COLO668 (cell line): Measurements from ENCODE around the gene EXOC3.

Experiments used
- DNase-seq: peaks from one replicate; lab custom pipeline; 2025; ENCODE audit not compliant: unreplicated experiment; lab: John Stamatoyannopoulos, UW

EXOC3 gene

DNA sequence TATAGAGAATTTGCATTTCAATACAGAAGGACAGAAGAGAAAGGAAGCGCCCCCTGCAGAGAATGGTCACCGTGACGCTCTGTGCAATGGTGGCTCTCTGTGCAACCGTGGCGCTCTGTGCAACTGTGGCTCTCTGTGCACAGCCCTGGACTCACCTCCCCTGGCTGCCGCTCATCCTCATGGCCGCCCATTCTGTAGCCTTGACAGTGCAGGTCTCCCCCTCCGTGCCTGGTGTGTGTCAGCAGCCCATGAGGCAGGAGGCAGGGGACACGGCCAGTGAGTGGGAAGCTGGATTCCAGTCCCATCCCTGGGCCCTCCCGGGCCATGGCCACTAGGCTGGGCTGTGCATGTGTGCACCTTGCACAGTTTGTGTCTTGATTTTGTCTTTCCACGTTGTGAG, 12.0 kb downstream of the EXOC3 start:
- no peak for DNase-seq

DNA sequence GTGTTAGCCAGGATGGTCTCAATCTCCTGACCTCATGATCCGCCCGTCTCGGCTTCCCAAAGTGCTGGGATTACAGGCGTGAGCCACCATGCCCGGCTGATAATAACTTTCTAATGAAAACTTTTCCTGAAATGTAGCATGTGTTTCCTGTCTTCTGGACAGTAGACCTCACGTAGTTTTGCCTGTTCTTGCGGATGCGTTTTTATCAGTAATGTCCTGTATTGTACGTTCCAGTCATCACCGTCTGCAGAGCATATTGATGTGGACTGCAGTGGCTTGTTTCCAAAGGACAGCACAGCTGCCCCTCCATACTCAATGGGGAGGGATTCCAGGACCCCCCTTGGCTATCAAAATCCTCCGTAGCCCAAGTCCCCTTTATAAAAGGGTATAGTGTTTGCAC, 12.8 kb downstream of the EXOC3 start:
- DNase-seq: no peak

GRCh38 chr5:456351-457194, 13.6 kb downstream of the EXOC3 start:
- DNase-seq: peak; percentile 61

DNA sequence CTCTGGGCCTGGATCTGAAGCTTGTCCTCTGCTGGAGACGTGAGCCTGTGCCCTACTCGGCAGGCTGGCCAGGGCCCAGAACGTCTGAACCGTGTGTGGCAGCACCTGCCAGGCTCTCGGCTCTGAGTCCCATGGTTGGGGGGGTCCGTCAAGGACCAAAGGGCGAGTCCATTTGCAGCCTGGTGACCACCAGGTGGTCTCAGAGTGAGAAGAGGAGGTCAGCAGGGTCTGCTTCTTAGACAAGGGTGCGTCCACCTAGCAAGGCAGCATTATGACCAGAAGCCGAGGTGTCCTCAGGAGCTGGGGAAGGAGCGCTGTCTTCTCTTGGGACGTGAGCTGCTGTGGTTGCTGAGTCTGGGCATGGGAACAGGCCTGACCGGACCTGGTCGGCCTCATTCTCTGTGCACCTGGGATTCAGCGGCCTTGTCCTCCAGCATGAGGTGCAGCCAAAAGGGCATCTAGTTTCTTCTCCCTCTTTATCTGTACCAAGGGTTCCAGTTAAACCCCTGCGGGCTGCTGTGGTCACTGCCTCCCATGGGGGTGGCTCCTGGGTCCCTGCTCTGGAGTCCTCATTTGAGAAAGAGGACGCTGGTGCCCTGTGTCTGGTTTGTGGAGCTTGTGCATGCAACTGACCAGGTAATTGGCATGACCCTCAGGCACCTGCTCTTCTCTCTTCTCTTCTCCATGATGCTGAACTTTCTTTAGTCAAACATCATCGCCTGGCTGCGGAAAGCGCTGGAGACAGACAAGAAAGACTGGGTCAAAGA, 14.4 kb downstream of the EXOC3 start:
- no peak for DNase-seq

- no peak for DNase-seq
These were observed 15.8 kb downstream of the EXOC3 start for GRCh38 chr5:458547-459353.

DNA sequence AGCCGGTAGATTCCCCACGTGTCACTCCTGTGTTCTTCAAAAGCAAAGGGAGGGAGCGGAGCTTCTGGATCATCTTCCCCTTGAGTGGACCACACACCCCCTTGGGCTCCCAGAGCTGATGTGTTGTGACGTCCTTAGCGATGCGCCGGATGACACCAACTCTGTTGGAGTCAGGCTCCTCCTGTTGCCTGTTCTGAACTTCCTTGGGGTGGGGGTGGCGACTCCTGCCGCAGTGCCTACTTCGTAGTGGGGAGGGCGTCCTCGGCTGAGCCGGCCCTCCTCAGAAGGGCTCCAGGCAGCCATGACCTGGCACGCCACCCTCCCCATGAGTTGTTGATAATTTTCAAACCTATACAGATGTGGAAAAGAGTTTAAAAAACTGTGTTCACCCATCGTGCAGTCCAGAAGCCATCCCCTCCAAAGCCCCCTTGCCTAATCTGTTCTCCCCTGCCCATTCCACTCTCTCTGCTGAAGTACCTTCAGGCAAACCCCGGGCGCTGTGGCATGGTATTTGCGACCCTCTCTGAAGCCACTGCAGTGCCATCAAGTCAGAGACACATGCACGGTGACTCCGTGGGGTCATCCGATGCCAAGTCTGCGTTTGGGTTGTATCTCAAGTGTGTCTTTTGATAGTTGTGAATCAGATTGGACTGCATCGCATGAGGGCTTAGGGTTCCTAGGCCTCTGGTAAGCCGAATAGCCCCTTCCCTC, 16.7 kb downstream of the EXOC3 start:
- no peak for DNase-seq

GRCh38 chr5:460273-460625, 17.3 kb downstream of the EXOC3 start:
- no peak for DNase-seq

GRCh38 chr5:462051-462481, 19.1 kb downstream of the EXOC3 start:
- no peak for DNase-seq

- no peak for DNase-seq
These were observed 20.3 kb downstream of the EXOC3 start for GRCh38 chr5:463301-463700.

- no peak for DNase-seq
These were observed 21.0 kb downstream of the EXOC3 start for GRCh38 chr5:463952-464351.

DNA sequence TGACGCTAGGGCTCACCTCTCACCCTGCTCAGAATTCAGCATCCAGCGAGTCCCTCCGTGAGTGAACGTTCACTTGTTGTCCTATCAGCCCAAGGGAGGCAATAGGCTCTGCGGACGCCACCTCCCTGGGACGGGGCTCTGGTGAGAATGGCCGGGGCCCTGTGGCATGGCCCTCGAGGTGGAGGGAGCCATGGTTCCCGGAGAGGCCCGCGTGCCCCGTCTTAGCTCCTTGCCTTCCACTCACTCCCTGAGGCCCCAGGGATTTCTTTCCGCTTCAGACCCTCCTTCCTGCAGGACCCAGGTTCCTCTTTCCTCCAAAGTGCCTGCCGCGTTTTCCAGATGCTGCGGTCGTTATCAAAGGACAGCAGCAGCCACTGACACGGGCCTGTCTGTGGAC, 21.5 kb downstream of the EXOC3 start:
- no peak for DNase-seq

DNA sequence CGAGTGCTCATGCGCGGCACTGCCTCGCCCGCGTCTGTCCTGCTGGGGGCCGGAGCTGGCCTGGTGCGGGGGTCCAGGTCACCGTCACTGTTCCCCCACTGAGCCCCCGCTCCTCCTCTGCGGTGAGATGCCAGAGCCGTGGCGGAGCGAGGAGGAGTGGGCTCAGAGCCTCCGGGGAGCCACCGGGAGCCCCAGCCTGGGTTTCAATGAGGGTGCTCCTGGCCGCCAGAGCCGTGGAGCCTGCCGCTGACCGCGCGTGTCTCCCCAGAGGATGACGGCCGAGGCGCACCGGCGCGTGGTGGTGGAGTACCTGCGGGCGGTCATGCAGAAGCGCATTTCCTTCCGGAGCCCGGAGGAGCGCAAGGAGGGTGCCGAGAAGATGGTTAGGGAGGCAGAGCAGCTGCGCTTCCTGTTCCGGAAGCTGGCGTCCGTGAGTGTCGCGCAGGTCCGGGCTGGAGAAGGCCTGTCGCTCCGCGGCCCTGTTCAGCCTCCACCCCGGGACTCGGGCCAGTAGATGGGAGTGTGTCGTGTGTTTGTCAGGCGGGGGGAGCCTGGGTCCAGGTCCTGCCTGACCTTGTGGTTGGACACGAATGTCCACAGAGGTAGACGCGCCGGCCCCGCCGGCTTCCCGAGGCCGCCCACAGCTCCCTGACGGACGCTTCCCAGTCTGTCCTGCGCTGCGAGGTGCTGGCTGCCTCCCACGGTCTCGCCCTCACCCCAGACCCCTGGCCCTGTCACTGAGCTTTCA, 22.0 kb downstream of the EXOC3 start:
- no peak for DNase-seq

- no peak for DNase-seq
These were observed 22.8 kb downstream of the EXOC3 start for GRCh38 chr5:465591-466403.

GRCh38 chr5:466661-467310, 23.8 kb downstream of the EXOC3 start:
- DNase-seq: no peak

DNA sequence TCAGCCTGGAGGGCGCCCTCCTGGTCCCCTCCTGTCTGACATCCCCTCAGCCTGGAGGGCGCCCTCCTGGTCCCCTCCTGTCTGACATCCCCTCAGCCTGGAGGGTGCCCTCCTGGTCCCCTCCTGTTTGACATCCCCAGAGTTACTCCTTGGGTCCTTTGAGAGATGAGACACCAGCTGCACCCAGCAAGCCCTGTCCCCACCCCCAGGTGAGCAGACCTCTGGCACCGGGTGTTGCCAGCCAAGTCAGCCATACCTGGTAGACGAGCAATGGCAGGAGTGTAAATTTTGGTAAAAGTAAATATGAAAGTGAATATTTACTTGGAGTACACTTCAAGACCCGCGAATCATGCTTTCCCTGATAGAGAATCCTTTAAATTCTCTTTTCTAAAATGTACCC, 25.4 kb downstream of the EXOC3 start:
- DNase-seq: no peak

DNA sequence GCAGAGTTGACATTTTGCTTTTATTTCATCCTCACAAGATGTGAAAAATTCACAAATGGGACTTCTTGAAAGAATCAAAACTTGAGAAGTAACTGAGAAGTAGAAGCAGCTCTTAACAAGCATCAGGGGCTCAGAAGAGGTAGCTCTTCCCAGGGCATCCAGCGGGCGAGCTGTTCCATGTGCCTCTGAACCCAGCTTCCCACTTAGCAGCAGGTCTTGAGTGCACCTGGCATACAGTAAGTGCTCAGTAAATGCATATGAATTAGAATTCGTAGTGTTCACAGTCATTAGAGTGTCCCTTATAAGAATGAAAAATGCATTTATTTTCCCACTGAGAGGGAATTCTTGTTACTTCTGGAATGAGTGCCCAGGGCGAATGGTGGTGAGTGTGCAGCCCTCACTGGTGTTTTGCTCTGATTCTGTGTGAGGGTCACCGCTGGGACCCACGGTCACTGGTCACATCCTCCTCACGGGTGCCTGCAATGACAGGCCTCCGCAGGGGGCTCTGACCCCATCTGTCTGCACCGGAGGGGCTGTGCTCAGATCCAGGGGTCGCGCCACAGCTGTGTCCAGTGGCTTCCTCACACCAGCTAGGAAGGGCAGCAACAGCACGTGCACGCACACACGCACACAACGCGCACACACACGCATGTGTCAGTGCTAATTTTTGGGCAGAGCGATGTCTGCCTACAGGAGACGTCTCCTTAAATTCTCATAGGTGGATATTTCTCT, 26.9 kb downstream of the EXOC3 start:
- no peak for DNase-seq

- peak; percentile 50 for DNase-seq
These were observed 28.2 kb downstream of the EXOC3 start for GRCh38 chr5:470961-471749.

DNA sequence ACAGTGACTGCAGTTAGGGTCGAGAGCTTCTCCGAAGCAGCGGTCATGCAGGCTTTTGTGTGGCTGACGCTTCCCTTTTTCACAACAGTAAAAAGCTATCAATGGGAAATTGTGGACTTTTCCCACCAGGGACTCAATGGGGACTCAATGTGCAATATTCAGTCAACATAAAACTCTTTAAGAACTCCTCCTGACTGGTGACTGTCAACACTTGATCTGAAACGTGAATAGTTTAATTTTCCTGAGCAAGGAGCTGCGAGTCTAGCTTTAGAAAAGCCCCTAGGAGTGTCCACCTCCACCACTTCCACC, 28.7 kb downstream of the EXOC3 start:
- no peak for DNase-seq
